GM21737 (cell line): ENCODE results near the gene GRM7.

Experiments
- ATAC-seq: cut with Tn5 transposase; IDR thresholded peaks from one replicate; pipeline ENCODE4 v1.9.1; 2021; ENCODE audit warnings: mild to moderate bottlenecking, moderate library complexity; ENCODE audit not compliant: unreplicated experiment

The GRM7 gene

GRCh38 chr3:7696320-7696719, 835.4 kb downstream of the GRM7 start:
- ATAC-seq = no peak

DNA sequence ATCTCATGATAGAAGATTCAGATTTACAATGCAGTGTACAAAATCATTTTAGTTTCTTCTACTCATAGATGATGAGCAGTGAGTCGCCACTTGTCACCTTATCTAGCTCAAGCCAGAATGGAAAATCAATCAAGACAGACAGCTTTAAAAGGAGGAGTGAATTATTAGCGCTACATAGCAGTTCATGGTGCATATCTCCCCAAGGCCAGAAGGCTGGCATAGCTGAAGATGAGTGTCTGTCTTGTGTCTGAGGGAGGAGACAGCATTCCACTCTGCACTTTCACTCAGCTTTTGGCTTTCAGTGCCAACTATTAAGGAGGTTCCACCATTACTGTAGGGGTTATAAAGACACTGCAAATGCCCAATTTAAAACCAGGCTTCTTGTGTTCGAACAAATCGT, 836.6 kb downstream of the GRM7 start:
- ATAC-seq = no peak

- no peak for ATAC-seq
Observed at GRCh38 chr3:7700539-7700938, 839.6 kb downstream of the GRM7 start.

DNA sequence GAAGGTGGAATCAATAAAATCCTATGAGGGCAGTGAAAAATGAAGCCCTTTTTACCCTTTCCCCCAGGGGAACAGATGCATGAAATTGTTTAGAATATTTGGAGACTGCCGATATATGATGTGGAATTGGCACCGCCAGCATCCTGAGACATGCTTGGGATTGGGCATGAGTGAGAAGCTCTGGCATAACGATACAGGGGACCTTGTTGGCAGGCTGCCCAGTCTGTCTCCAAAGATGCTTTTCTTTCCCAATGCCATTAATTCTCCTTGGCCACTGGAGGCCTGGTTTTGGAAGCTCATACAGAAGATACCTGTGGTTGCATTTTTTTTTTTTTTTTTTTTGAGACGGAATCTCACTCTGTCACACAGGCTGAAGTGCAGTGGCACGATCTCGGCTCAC, 840.1 kb downstream of the GRM7 start:
- no peak for ATAC-seq

DNA sequence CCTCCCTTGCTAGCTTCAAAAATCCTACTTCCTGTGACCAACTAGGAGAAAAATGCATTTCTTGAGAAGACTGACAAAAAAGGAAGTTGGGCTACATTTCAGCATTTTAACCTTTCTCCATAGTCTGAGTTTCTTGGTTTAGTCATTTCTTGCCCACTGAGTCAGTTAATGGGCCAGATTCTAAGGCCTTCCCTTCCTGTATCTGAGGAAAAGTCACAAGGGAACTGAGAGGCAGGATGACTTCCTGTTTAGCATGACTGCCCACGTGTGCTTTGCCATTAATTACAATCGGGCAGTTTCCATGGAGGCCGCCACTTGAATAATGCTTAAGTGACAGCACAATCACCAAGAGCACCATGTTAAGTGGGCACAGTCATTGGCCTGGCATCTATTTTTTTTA, 846.3 kb downstream of the GRM7 start:
- ATAC-seq = no peak

- ATAC-seq = no peak
Observed at GRCh38 chr3:7709376-7710082, 848.6 kb downstream of the GRM7 start.

GRCh38 chr3:7710284-7710683, 849.4 kb downstream of the GRM7 start:
- ATAC-seq = no peak

GRCh38 chr3:7713724-7714123, 852.8 kb downstream of the GRM7 start:
- ATAC-seq = no peak

DNA sequence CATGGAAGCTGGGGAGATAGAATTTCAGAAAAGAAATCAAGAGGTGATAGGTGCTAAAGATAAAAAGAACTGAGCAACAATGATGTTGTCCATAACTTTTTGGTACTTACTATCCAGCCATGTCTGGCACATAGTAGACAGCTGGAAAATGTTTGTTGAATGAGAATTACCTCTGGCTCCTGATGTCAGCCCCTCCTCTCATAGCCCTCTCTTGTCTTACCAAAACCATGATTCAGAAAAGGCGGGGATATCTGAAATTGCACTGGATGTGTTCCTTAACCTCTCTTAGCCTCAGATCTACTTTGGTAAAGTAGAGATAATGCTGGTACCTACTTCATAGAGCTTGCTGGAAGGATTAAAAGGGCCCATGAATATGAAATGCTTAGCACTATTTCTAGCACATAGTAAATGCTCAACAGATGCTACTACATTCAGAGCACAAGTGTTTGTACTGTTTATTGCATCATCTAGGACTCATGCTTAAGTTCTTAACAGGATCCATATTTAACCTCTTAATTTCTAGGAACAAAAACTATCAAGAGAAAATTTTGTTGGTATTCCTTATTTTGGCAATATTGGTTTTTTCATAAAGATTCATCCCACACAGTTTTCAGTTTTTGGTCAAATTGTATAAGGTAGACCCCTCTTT, 859.9 kb downstream of the GRM7 start:
- ATAC-seq = no peak

DNA sequence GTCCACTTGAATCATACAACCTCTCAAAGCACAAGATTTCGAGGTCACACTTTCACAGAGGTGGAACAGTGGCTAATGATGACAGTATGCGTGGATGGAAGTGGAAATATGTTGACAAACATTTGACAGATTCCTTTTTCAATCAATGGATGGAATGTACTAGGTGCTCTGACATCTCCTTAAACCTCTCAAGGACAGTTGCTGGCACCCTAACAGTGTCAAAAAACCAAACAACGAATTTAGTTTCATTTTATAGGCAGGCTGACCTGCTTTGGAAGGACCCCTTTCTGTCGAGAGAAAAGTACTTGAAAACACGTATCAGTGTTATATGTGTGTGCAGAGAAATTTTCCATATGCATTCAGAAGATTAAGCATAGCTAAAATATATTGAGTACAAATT, 861.0 kb downstream of the GRM7 start:
- ATAC-seq = no peak

DNA sequence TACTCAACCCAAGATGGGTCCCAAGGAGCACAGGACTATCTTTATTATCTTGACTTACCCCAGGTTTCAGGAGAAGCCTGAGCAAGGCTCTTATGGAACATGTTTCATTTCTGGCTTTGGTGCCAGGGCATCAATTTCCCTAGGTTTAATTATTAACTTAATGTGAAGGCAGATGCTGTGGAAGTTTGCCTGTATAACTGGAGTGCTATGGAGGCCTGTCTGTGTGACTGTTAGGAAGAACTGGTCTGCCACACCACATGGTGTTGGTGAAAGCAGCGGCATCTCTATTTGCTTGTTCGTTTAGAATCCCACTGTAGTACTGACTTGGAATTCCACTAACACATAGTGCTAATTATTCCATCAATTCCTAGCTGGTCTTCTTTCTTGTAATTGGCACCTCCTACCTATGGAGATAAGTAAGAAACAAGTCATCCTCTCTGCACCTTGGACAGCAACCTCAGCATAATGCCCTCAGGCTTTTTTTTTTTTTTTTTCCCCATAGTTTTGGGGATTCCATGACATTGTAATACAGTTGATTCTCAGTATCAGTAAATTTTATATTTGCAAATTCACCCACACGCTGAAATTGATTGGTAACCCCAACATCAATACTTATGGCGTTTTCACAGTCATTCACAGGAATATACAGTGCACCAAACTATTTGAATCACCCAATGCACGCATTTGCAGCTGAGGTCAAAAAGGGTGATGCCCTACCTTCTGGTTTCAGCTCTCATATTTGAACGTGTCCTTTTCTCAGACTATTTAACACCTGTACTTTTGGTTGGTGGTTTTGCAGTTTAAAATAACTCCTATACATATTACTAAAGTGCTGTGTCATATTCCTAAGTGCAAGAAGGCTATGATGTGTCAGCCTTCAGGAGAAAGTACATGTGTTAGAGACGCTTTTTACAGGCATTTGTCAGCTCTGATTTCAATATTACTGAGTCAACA, 867.9 kb downstream of the GRM7 start:
- ATAC-seq = no peak

DNA sequence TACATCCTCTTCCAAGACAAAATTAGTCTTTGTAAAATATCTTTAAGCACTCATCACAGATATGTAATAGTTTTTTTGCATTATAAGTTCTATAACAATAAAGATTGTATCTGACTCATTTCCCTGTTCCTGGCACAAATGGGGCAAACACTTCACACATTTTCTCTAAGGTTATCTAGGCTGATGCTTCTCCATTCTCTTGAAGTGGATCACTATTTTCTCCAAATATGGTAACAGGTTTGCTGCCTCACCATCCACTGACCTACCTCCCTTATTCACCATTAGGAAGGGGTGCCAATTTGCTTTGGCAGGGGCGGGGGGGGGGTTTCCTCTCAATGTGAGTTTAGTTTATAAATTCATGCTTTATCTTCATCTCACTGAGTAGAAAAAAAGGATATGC, 873.0 kb downstream of the GRM7 start:
- no peak for ATAC-seq

DNA sequence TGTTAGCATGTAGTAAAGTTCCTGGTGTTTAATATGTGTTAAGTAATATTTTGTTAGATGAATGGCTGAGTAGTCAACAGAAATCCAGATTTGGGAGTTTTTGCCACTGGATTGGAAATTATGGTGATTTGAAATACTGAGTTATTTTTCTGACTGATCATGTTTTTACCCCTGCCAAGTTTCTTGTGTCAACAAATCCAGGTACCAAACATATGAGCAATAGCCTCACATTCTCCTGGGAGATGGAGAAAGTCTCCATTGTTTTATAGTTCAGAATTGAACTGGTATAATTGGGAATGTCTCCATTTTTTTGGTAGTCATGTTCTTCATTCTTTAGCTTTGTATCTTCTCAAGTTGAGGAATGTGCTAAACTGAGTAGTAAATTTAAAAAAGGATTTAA, 873.5 kb downstream of the GRM7 start:
- no peak for ATAC-seq

GRCh38 chr3:7737263-7737662, 876.3 kb downstream of the GRM7 start:
- no peak for ATAC-seq

DNA sequence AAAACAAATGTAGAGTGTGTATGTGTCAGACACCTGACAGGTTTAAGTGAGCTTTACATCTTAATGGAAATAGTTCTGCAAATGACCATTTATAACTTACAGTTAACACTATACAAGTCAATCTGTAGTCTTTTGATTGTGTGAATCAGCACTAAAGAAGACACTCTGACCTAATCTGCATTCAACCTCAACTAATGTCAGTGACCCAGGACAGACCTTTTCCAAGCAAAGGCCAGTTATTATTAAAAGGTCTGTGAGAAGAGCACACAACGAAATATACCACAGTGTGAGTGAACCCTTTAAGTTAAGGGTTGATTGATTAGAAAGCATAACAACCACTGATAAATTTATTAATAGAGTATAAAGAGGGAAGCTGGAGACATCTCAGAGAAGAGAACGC, 878.8 kb downstream of the GRM7 start:
- no peak for ATAC-seq

DNA sequence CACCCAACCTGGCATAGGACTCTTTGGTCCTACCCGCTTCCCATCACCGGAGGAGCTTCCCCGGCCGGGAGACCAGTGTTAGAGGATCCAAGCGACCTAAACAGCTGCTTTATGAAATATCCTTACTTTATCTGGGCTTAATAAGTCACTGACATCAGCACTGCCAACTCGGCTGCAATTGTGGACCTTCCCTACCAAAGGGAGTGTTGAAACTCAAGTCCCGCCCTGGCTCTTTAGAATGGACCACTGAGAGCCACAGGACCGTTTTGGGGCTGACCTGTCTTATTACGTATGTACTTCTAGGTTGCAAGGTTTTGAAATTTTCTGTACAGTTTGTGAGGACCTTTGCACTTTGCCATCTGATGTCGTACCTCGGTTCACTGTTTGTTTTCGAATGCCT, 879.5 kb downstream of the GRM7 start:
- ATAC-seq = no peak

- no peak for ATAC-seq
Observed at GRCh38 chr3:7744850-7745249, 883.9 kb downstream of the GRM7 start.

DNA sequence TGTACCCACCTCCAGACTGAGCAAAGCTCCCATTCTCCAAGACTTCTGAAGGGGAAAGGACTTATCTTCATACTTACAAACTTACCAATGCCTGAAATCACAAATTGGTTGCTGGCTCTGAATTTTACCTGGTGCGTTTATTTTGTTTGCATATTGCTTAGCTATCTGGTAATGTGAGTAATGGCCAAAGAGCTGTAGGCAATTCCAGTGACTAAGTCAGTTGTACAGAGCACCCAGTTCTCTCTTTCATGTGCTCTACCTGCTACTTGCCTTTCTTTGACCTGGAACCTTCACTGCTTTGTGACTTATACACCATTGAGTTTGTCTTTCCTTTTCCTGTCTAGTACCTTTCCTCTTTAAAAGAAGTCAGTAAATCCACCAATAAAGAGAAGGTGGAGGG, 884.8 kb downstream of the GRM7 start:
- ATAC-seq = no peak

GRCh38 chr3:7749931-7750695, 889.2 kb downstream of the GRM7 start:
- no peak for ATAC-seq

DNA sequence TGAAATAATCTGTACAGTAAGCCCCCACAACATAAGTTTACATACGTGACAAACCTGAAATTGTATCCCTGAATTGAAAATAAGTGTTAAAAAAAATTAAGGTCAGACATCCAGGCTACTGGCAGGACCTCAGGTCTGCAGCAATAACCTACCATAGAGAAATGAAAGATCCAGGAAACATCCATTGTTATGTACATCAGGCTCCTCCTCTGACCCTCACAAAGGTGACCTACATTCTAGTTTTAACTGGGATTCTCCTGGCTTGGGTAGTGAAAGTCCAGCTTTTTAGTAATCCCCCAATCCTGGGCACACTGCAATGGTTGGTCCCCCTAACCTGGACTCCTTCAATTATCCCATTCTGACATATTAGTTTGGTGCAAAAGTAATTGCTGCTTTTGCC, 891.1 kb downstream of the GRM7 start:
- no peak for ATAC-seq
